IMR-90 (cell line): ENCODE measurements around the gene MLLT10. TPM values are rescaled to one million over a fixed set of nuclear protein-coding genes. Genes with fewer than 3 reads are reported as not detected.

ENCODE experiments used
- ATAC-seq: fragments of 200-7000 bp; cut with Tn5 transposase; 2 replicates; pipeline ENCODE4 v1.9.1; 2020; ENCODE audit warnings: low read depth, mild to moderate bottlenecking, moderate library complexity
- BruUV-seq: library from RNA; stranded (reverse); fragments of 400-500 nt; replicated peaks from 2 replicates; lab custom pipeline; 2021; lab: Mats Ljungman, UMichigan
- CTCF ChIA-PET: fragments of 300-600 bp; formaldehyde crosslinking; extraction: SDS; loops from one replicate; lab custom pipeline; 2021; ENCODE audit warnings: antibody characterized with exemption; lab: Yijun Ruan, JAX
- POLR2A ChIA-PET: fragments of 300-600 bp; sonication (Branson Sonifier 250); formaldehyde crosslinking; loops from one replicate; lab custom pipeline; 2022; ENCODE audit warnings: antibody characterized with exemption; ENCODE audit not compliant: unreplicated experiment; lab: Charles Lee
- DNase-seq: peaks from one replicate; pipeline ENCODE4 v3.0.0; 2013
- H2AFZ ChIP-seq: replicated peaks from 2 replicates; pipeline ENCODE3; 2013; ENCODE audit warnings: low read length, mild to moderate bottlenecking; ENCODE audit not compliant: poor library complexity
- H2AK5ac ChIP-seq: 2 replicates; pipeline ENCODE4 v1.6.1; 2013; ENCODE audit warnings: low read depth, low read length, inconsistent platforms
- H2AK9ac ChIP-seq: replicated peaks from 2 replicates; pipeline ENCODE3; 2013; ENCODE audit warnings: mild to moderate bottlenecking, low read depth, low read length, moderate library complexity; ENCODE audit not compliant: poor library complexity
- H2BK120ac ChIP-seq: 2 replicates; pipeline ENCODE4 v1.6.1; 2013; ENCODE audit warnings: low read depth, low read length, inconsistent platforms
- H2BK15ac ChIP-seq: 3 replicates; pipeline ENCODE4 v1.6.1; 2013; ENCODE audit warnings: low read depth, low read length, inconsistent platforms
- H2BK20ac ChIP-seq: 2 replicates; pipeline ENCODE4 v1.6.1; 2013; ENCODE audit warnings: low read depth, mild to moderate bottlenecking, inconsistent platforms, low read length, moderate library complexity
- H2BK5ac ChIP-seq: 2 replicates; pipeline ENCODE4 v1.6.1; 2013; ENCODE audit warnings: mild to moderate bottlenecking, low read depth, low read length, inconsistent platforms; ENCODE audit not compliant: poor library complexity, severe bottlenecking
- H3K14ac ChIP-seq: replicated peaks from 2 replicates; pipeline ENCODE4 v1.6.1; 2013; ENCODE audit warnings: low read depth, low read length, inconsistent platforms
- H3K18ac ChIP-seq: 2 replicates; pipeline ENCODE4 v1.6.1; 2013; ENCODE audit warnings: low read depth, low read length, control low read depth
- H3K23ac ChIP-seq: 2 replicates; pipeline ENCODE4 v1.6.1; 2013; ENCODE audit warnings: low read depth, low read length, inconsistent platforms
- H3K27ac ChIP-seq: 2 replicates; pipeline ENCODE4 v1.5.1; 2013; ENCODE audit warnings: mild to moderate bottlenecking, control low read depth, low read length; ENCODE audit not compliant: insufficient read depth
- H3K27me3 ChIP-seq: 2 replicates; pipeline ENCODE4 v1.6.1; 2013; ENCODE audit warnings: low read length; ENCODE audit not compliant: control insufficient read depth, insufficient read depth
- H3K36me3 ChIP-seq: 2 replicates; pipeline ENCODE4 v1.6.1; 2013; ENCODE audit warnings: low read length, mixed read lengths; ENCODE audit not compliant: control insufficient read depth, insufficient read depth
- H3K4ac ChIP-seq: 2 replicates; pipeline ENCODE4 v1.6.1; 2013; ENCODE audit warnings: low read depth, low read length, inconsistent platforms
- H3K4me1 ChIP-seq: 2 replicates; pipeline ENCODE4 v1.6.1; 2013; ENCODE audit warnings: low read length, mixed read lengths; ENCODE audit not compliant: control insufficient read depth, insufficient read depth
- H3K4me2 ChIP-seq: 2 replicates; pipeline ENCODE4 v1.6.1; 2013; ENCODE audit warnings: low read depth, mild to moderate bottlenecking, control low read depth, low read length, moderate library complexity
- H3K4me3 ChIP-seq: 2 replicates; pipeline ENCODE4 v1.5.1; 2013; ENCODE audit warnings: low read depth, mild to moderate bottlenecking, control low read depth, low read length, moderate library complexity; ENCODE audit not compliant: insufficient read depth
- H3K56ac ChIP-seq: 2 replicates; pipeline ENCODE4 v1.6.1; 2013; ENCODE audit warnings: low read length, inconsistent platforms; ENCODE audit not compliant: insufficient read depth; ENCODE audit errors: extremely low read depth
- H3K79me1 ChIP-seq, 2 experiments: 2 replicates each; pipeline ENCODE4 v1.6.1; 2013; ENCODE audit warnings: low read length in 2 of 2, inconsistent platforms in 1 of 2, low read depth in 1 of 2
- H3K9ac ChIP-seq: 2 replicates; pipeline ENCODE4 v1.6.1; 2013; ENCODE audit warnings: low read depth, low read length, control low read depth
- H3K9me1 ChIP-seq: 2 replicates; pipeline ENCODE4 v1.6.1; 2013; ENCODE audit warnings: low read length, inconsistent platforms; ENCODE audit not compliant: insufficient read depth
- H3K9me3 ChIP-seq: 2 replicates; pipeline ENCODE4 v1.6.1; 2013; ENCODE audit warnings: low read length; ENCODE audit not compliant: control insufficient read depth, insufficient read depth
- H4K20me1 ChIP-seq: 2 replicates; pipeline ENCODE4 v1.6.1; 2013; ENCODE audit warnings: low read length, inconsistent platforms; ENCODE audit not compliant: insufficient read depth
- H4K5ac ChIP-seq: 2 replicates; pipeline ENCODE4 v1.6.1; 2013; ENCODE audit warnings: mild to moderate bottlenecking, low read depth, low read length, control low read depth
- H4K8ac ChIP-seq, 2 experiments: 2 replicates each; pipeline ENCODE4 v1.6.1; 2013; ENCODE audit warnings: low read depth in 2 of 2, low read length in 2 of 2, control low read depth in 1 of 2, inconsistent platforms in 1 of 2
- H4K91ac ChIP-seq: 2 replicates; pipeline ENCODE4 v1.6.1; 2013; ENCODE audit warnings: low read depth, low read length, inconsistent platforms; ENCODE audit not compliant: insufficient read depth
- MAFK ChIP-seq: IDR thresholded peaks from 2 replicates; pipeline ENCODE4 v1.6.1; 2012; ENCODE audit warnings: low read depth, low read length, improper control_type of control experiment
- RAD21 ChIP-seq: IDR thresholded peaks from 2 replicates; pipeline ENCODE4 v1.6.1; 2012; ENCODE audit warnings: low read length, improper control_type of control experiment
- WGBS, 2 experiments: methylation state at CpG; one replicate each; pipeline versions ENCODE4 v1.1.5 to v1.1.7; 2013; ENCODE audit warnings: missing lambda C conversion rate in 2 of 2; ENCODE audit not compliant: insufficient read length in 1 of 2; ENCODE audit errors: extremely low coverage in 2 of 2; 5-methylcytosine and 5-hydroxymethylcytosine counted together
- dilution Hi-C: fragments of 300-500 bp; cut with HindIII; formaldehyde crosslinking; loops from one replicate; pipeline ENCODE4 v1.14.3; 2018; ENCODE audit warnings: low sequenced_read_pairs; ENCODE audit not compliant: unreplicated experiment
- in situ Hi-C: fragments of 300-500 bp; cut with MboI; formaldehyde crosslinking; loops from 3 replicates; pipeline ENCODE4 v1.14.3; 2019; ENCODE audit warnings: low sequenced_read_pairs, inconsistent platforms, mixed read lengths
- intact Hi-C: fragments of 100-400 bp; cut with micrococcal nuclease; formaldehyde crosslinking; loops from 2 replicates; pipeline ENCODE4 v1.10.0; 2022
- polyA plus RNA-seq, 3 experiments: library from polyadenylated mRNA; depleted of rRNA; stranded (reverse); fragments of >200 nt; gene quantifications; 2 replicates each; pipeline ENCODE4 v1.2.3, GENCODE V29; 2012; ENCODE audit warnings: low replicate concordance in 1 of 3
- total RNA-seq: library from RNA; depleted of rRNA; stranded (reverse); fragments of >200 nt; gene quantifications from 2 replicates; pipeline ENCODE4 v1.2.3, GENCODE V29; 2012

MLLT10 gene
- total and polyA plus RNA-seq, 2 of the 4 experiments (the other 2 are of a cell fraction): 22.5 to 29.0 TPM

DNA sequence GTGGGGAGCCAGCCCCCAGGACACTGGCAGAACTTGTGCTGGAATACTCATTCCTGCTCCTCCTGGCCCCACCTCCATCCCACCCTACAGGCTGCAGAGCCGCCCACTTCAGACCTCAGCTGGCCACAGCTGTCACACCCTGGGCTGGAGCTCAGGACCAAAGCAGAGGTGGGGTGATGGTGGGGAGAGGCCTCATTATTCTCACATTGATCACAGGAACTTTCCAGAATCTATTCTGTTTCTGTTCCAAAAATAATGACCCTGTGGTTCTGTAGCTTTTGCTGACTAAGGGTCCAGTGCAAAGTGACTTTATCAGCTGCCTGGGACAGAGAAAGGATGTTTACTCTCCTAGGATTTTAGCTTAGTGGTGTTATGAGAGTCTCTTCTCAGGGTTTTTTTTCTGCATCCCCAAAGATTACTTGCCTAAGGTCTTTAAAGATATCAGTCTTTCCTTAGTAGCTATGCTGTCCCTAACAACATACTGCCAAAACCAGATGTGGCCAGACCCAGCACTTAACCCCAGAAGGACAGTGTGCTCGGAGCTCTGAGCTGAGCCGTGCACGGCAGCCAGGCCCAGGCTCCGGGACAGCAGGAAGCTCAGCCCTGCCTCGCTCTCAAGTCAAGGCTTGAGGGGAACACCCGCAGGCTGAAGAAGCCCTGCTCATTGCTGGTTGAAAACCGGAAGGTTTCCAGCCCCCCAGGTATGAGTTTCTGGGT lies 223.3 kb downstream of the MLLT10 start:
- H3K4me1 ChIP-seq: no peaks in the 10 kb centered on the region
- ATAC-seq (peak; percentile 73), DNase-seq (no peak)
- no TSS peak for BruUV-seq
- dilution Hi-C loops (no loop called here), in situ Hi-C loops (no loop called here), intact Hi-C loops (no loop called here)
- no peaks in the 10 kb centered on the region for H3K9me1 ChIP-seq
- no peak overlapping the region for H3K27ac ChIP-seq
- POLR2A ChIA-PET: no interaction called here
- no peak overlapping the region for H3K23ac ChIP-seq
- peak overlapping the region; percentile 46 for H2AFZ ChIP-seq
- H2AK9ac ChIP-seq: no peak overlapping the region
- no peak overlapping the region for H3K4me2 ChIP-seq
- H3K27me3 ChIP-seq: no peaks in the 10 kb centered on the region
- H3K56ac ChIP-seq: no peak overlapping the region
- H2BK120ac ChIP-seq: no peak overlapping the region
- H3K9ac ChIP-seq: no peak overlapping the region
- no peak overlapping the region for H2AK5ac ChIP-seq
- peak; percentile 57 for TF ChIP-seq MAFK
- TF ChIP-seq RAD21: no peak
- H3K9me3 ChIP-seq: no peaks in the 10 kb centered on the region
- H3K79me1 ChIP-seq: no peaks in the 10 kb centered on the region
- no peak overlapping the region for H4K91ac ChIP-seq
- H2BK15ac ChIP-seq: no peak overlapping the region
- H3K36me3 ChIP-seq: peaks cover 5% of the 10 kb centered on the region
- CTCF ChIA-PET: interaction anchor here (1.4 kb wide), 1 partner anchor 11 kb away, joined by 3 read pairs; no protein-coding TSS in a partner anchor
- no peaks in the 10 kb centered on the region for H4K20me1 ChIP-seq
- H4K5ac ChIP-seq: no peak overlapping the region
- no peak overlapping the region for H4K8ac ChIP-seq
- no peak overlapping the region for H3K4ac ChIP-seq
- no peak overlapping the region for H3K14ac ChIP-seq
- no peak overlapping the region for H2BK20ac ChIP-seq
- H2BK5ac ChIP-seq: no peak overlapping the region
- no CpG with 5 or more reads among the region's 8 CpGs for WGBS, 2 experiments
- H3K18ac ChIP-seq: no peak overlapping the region
- H3K4me3 ChIP-seq: no peak overlapping the region
